NCI-H748 (cell line): ENCODE results near the gene C1orf35.

Source experiments
- DNase-seq: peaks from one replicate; lab custom pipeline; 2025; ENCODE audit not compliant: unreplicated experiment; lab: John Stamatoyannopoulos, UW

C1orf35 gene

GRCh38 chr1:228064296-228064695, 38.8 kb downstream of the C1orf35 start:
- no peak for DNase-seq

GRCh38 chr1:228063251-228064191, 39.6 kb downstream of the C1orf35 start:
- DNase-seq, result no peak

GRCh38 chr1:228062812-228063211, 40.3 kb downstream of the C1orf35 start:
- DNase-seq, result no peak

GRCh38 chr1:228062085-228062791, 40.9 kb downstream of the C1orf35 start:
- DNase-seq, result no peak

DNA sequence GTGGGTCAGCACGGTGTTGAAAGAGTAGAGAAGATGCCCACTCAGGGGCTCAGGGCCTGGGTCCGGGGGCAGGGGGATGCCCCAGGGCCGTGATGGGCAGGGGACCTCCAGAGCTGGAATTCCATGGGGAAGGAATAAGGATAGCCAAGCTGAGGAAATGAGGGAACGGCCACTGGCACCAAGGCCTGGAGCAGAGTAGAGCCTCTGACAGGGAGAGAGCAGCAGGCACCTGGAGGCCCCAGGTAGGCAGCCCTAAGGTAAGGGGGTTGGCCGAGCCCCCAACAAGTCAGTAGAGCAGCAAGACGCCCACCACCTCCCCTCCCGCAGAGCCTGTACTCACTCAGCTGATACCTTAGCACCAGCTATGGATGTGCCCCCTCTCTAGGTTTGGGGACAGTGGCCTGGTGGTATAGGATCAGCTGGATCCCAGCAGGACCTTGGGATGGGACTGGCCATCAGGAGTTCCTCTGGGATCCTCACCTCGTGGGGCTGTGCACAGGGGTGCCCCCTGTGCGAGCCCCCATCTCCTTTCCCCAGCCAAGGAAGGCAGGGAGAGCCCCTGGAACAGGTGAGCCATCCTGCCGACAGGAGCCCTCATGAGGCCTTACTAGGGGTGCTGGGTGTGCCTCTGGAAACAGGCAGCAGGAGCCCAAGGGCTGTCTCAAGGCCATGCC, 41.6 kb downstream of the C1orf35 start:
- DNase-seq, result no peak

- peak; percentile 23 for DNase-seq
Observed at GRCh38 chr1:228060458-228061190, 42.5 kb downstream of the C1orf35 start.

GRCh38 chr1:228059634-228060457, 43.3 kb downstream of the C1orf35 start:
- DNase-seq, result peak; percentile 95

DNA sequence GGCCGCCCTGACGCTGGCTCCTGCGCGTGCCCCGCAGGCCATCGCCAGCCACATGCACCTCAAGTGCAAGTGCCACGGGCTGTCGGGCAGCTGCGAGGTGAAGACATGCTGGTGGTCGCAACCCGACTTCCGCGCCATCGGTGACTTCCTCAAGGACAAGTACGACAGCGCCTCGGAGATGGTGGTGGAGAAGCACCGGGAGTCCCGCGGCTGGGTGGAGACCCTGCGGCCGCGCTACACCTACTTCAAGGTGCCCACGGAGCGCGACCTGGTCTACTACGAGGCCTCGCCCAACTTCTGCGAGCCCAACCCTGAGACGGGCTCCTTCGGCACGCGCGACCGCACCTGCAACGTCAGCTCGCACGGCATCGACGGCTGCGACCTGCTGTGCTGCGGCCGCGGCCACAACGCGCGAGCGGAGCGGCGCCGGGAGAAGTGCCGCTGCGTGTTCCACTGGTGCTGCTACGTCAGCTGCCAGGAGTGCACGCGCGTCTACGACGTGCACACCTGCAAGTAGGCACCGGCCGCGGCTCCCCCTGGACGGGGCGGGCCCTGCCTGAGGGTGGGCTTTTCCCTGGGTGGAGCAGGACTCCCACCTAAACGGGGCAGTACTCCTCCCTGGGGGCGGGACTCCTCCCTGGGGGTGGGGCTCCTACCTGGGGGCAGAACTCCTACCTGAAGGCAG, 44.0 kb downstream of the C1orf35 start:
- DNase-seq, result no peak

DNA sequence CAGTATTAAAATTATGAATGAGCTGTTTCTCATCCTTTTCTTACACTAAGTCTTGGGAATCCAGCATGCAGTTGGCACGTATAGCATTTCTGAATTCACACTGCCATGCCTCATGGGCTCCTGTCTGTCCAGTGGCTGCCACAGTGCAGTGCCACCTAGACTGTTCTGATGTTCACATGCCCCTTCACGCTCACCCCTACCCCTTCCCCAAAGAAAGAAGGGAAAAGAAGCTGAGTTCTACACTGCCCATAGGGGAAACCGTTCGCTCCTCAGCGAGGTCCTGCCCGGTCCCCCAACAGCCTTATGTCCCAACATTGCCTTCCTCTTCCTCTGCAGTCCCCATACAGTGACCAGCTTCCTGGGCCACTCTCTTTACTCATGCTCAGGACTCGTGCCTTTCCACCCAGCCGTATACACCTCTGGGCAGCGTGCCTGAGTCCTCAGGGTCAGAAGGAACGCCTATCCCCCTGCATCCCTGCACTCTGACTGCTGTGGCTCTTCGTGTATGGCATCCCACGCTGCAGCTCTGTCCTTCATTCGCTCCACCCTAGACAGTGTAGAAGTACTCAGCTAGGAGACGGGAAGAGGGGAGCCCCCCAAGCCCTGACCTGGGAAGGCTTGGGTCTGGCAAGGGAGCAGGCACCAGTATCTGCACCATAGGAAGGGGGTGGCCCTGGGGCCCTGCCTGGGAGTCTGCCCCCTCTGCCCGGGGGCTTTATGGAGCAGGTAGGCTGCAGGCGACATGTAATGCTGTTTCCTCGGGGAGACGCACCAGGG, 44.8 kb downstream of the C1orf35 start:
- DNase-seq, result no peak
